GM23338 (cell line): ENCODE measurements around the gene BTBD9. TPM values are rescaled to one million over a fixed set of nuclear protein-coding genes. Genes with fewer than 3 reads are reported as not detected.

Experiments
- ATAC-seq: fragments of 200-7000 bp; cut with Tn5 transposase; 3 replicates; pipeline ENCODE4 v1.9.1; 2020
- DNase-seq: peaks from one replicate; pipeline ENCODE4 v3.0.0-alpha.2; 2015; ENCODE audit warnings: low spot score
- H2AFZ ChIP-seq: fragments of 200-600 bp; sonication (generic); 2 replicates; pipeline ENCODE4 v1.8.0; 2016; ENCODE audit warnings: antibody characterized with exemption, mild to moderate bottlenecking, moderate library complexity
- H3F3A ChIP-seq: fragments of 200-600 bp; sonication (generic); replicated peaks from 2 replicates; pipeline ENCODE4 v1.8.0; 2017; ENCODE audit warnings: antibody characterized with exemption, mixed run types, low read depth
- H3K27ac ChIP-seq: fragments of 200-600 bp; sonication (generic); 2 replicates; pipeline ENCODE4 v1.6.1; 2016; ENCODE audit warnings: low read depth
- H3K27me3 ChIP-seq: fragments of 200-600 bp; sonication (generic); 2 replicates; pipeline ENCODE4 v1.8.0; 2016; ENCODE audit warnings: mild to moderate bottlenecking, mixed run types, moderate library complexity; ENCODE audit not compliant: insufficient read depth
- H3K36me3 ChIP-seq: fragments of 200-600 bp; sonication (generic); 2 replicates; pipeline ENCODE4 v1.8.0; 2016; ENCODE audit warnings: mild to moderate bottlenecking; ENCODE audit not compliant: insufficient read depth
- H3K4me1 ChIP-seq: fragments of 200-600 bp; sonication (generic); 2 replicates; pipeline ENCODE4 v1.8.0; 2016; ENCODE audit warnings: mild to moderate bottlenecking, moderate library complexity; ENCODE audit not compliant: insufficient read depth
- H3K4me2 ChIP-seq: fragments of 200-600 bp; sonication (generic); 2 replicates; pipeline ENCODE4 v1.7.1; 2017; ENCODE audit warnings: mixed run types
- H3K4me3 ChIP-seq: fragments of 200-600 bp; sonication (generic); 2 replicates; pipeline ENCODE4 v1.6.1; 2016; ENCODE audit warnings: mixed run types
- H3K79me2 ChIP-seq: fragments of 200-600 bp; sonication (generic); replicated peaks from 2 replicates; pipeline ENCODE4 v1.8.0; 2017; ENCODE audit warnings: mild to moderate bottlenecking; ENCODE audit not compliant: insufficient read depth
- H3K9me2 ChIP-seq: fragments of 200-600 bp; sonication (generic); 2 replicates; pipeline ENCODE4 v1.8.0; 2017; ENCODE audit not compliant: insufficient read depth
- H4K20me1 ChIP-seq: fragments of 200-600 bp; sonication (generic); replicated peaks from 2 replicates; pipeline ENCODE4 v1.8.0; 2017; ENCODE audit warnings: mild to moderate bottlenecking; ENCODE audit not compliant: insufficient read depth
- H3K27ac Mint-ChIP-seq: 2 replicates; pipeline ENCODE4 v1.8.0; 2020; ENCODE audit warnings: inconsistent platforms, mild to moderate bottlenecking, moderate library complexity, mixed read lengths
- H3K27me3 Mint-ChIP-seq: 3 replicates; pipeline ENCODE4 v1.8.0; 2022; ENCODE audit warnings: low read depth, mild to moderate bottlenecking, moderate library complexity, mixed read lengths, inconsistent platforms; ENCODE audit not compliant: insufficient read depth, poor library complexity
- H3K36me3 Mint-ChIP-seq: 3 replicates; pipeline ENCODE4 v1.8.0; 2021; ENCODE audit warnings: low read depth, mild to moderate bottlenecking, inconsistent platforms, moderate library complexity, mixed read lengths
- H3K4me1 Mint-ChIP-seq: 3 replicates; pipeline ENCODE4 v1.8.0; 2020; ENCODE audit warnings: mild to moderate bottlenecking, inconsistent platforms, mixed read lengths
- H3K4me3 Mint-ChIP-seq: 3 replicates; pipeline ENCODE4 v1.8.0; 2021; ENCODE audit warnings: moderate library complexity, mild to moderate bottlenecking, inconsistent platforms, mixed read lengths
- H3K9me3 Mint-ChIP-seq: 3 replicates; pipeline ENCODE4 v1.8.0; 2020; ENCODE audit warnings: moderate library complexity, mild to moderate bottlenecking, inconsistent platforms, mixed read lengths
- CREB1 ChIP-seq: fragments of 250-450 bp; sonication (Bioruptor Pico); IDR thresholded peaks from 2 replicates; pipeline ENCODE4 v1.5.0; 2020; ENCODE audit warnings: low read depth, mild to moderate bottlenecking, moderate library complexity
- EZH2 ChIP-seq: fragments of 200-600 bp; sonication (generic); IDR thresholded peaks from one replicate; pipeline ENCODE4 v1.8.0; 2017; ENCODE audit warnings: antibody characterized with exemption, mild to moderate bottlenecking, low read depth; ENCODE audit not compliant: unreplicated experiment
- EZH2phosphoT487 ChIP-seq: fragments of 200-600 bp; sonication (generic); IDR thresholded peaks from one replicate; pipeline ENCODE4 v1.8.1; 2018; ENCODE audit warnings: antibody characterized with exemption; ENCODE audit not compliant: unreplicated experiment
- JUNB ChIP-seq: IDR thresholded peaks from one replicate; pipeline ENCODE4 v1.6.1; 2016; ENCODE audit warnings: antibody characterized with exemption; ENCODE audit not compliant: unreplicated experiment
- NANOG ChIP-seq: IDR thresholded peaks from 2 replicates; pipeline ENCODE4 v1.6.1; 2016; ENCODE audit warnings: antibody characterized with exemption, borderline replicate concordance
- POLR2AphosphoS5 ChIP-seq: IDR thresholded peaks from 2 replicates; pipeline ENCODE4 v1.6.1; 2016; ENCODE audit warnings: antibody characterized with exemption, low read depth
- STAT1 ChIP-seq: IDR thresholded peaks from one replicate; pipeline ENCODE4 v1.6.1; 2016; ENCODE audit warnings: antibody characterized with exemption; ENCODE audit not compliant: unreplicated experiment
- ZNF114 ChIP-seq: fragments of 250-450 bp; sonication (Bioruptor Pico); IDR thresholded peaks from 2 replicates; pipeline ENCODE4 v1.5.0; 2020; ENCODE audit warnings: mild to moderate bottlenecking, moderate library complexity
- ZNF331 ChIP-seq: fragments of 250-450 bp; sonication (Bioruptor Pico); IDR thresholded peaks from 2 replicates; pipeline ENCODE4 v1.5.0; 2020; ENCODE audit warnings: low read depth, mild to moderate bottlenecking, moderate library complexity
- polyA plus RNA-seq: library from polyadenylated mRNA; unstranded; fragments of >200 nt; fragmentation: Nextera tagmentation; extraction: Ambion mirVana; gene quantifications from 2 replicates; pipeline ENCODE4 v1.2.1, GENCODE V29; 2016
- total RNA-seq: library from RNA; depleted of rRNA; stranded (reverse); fragments of >200 nt; shearing (Covaris generic); gene quantifications from 2 replicates; pipeline ENCODE4 v1.2.3, GENCODE V29; 2014
- TF ChIP-seq, protein P1 (sequence below), 2 experiments: fragments of 200-600 bp in 1 of 2; sonication (generic) in 1 of 2; conservative IDR thresholded peaks; 2 replicates each; pipeline versions ENCODE4 v1.5.1 to v1.6.1; 2016 to 2017; ENCODE audit warnings: antibody characterized with exemption in 2 of 2, low read depth in 2 of 2, mild to moderate bottlenecking in 2 of 2, moderate library complexity in 1 of 2
- TF ChIP-seq, protein P2 (sequence below): fragments of 250-450 bp; sonication (Bioruptor Pico); IDR thresholded peaks from 2 replicates; pipeline ENCODE4 v1.5.0; 2020; ENCODE audit warnings: mild to moderate bottlenecking, moderate library complexity
- TF ChIP-seq, protein P3 (sequence below): IDR thresholded peaks from 2 replicates; pipeline ENCODE4 v1.6.1; 2016; ENCODE audit warnings: antibody characterized with exemption
- TF ChIP-seq, protein P4 (sequence below): IDR thresholded peaks from one replicate; pipeline ENCODE4 v1.6.1; 2018; ENCODE audit warnings: antibody characterized with exemption; ENCODE audit not compliant: unreplicated experiment

The BTBD9 gene
- total and polyA plus RNA-seq, 2 experiments from 2014 or later = 4.2 to 5.3 TPM

DNA sequence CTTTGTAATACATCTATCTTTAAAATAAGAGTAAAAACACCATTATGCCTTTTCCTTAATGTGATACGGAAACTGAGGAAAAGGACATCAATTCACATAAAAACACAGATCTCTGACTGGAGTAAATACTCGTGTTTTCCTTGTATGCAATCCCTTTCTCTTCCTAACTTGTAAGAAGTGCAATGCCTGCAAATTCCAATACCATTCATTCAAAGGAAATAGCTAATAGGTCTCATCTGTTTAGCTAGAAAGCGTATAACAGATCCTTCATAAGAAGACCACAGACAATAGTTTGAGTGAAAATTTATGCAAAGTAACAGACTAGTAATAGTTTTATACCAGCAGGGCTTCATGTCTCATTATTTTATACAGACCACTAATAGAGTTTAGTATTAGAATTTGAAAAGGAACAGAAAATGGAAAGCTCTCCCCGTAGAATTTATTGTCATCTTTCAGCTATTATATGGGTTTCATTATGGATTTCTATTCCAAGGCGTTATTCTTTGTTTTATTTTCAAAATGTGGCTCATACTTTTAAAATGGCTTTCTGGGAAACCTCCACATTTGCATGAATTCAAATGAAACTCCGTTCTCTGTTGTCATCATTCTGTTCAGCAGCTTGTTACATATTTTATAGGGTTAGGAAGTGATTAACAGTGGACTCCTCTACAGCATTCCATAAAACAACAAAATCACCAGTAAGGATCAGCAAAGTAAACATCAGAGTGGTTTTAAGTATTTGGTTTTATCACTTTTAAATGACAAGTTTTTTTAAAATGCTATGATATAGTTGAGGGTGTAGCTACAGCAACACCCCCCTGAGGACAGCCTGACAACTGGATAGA, 186.7 kb downstream of the BTBD9 start:
- Histone ChIP-seq H3F3A (no peaks in the 10 kb centered on the region), H3K4me2 (no peak overlapping the region), H3K9me2 (no peaks in the 10 kb centered on the region), H4K20me1 (no peaks in the 10 kb centered on the region), H3K79me2 (no peaks in the 10 kb centered on the region), H2AFZ (no peak overlapping the region), H3K4me1 (no peaks in the 10 kb centered on the region), H3K27ac (no peak overlapping the region), H3K4me3 (no peak overlapping the region), H3K36me3 (no peaks in the 10 kb centered on the region), H3K27me3 (no peaks in the 10 kb centered on the region)
- Mint-ChIP-seq H3K27me3 (no peaks in the 10 kb centered on the region), H3K27ac (no peak overlapping the region), H3K4me3 (no peak overlapping the region), H3K9me3 (no peaks in the 10 kb centered on the region), H3K36me3 (no peaks in the 10 kb centered on the region), H3K4me1 (peaks cover 4% of the 10 kb centered on the region; the same call in 1 of the 3 replicates)
- DNase-seq (no peak), ATAC-seq (no peak)
- no peak for TF ChIP-seq NANOG
- no peak for TF ChIP-seq EZH2phosphoT487
- TF ChIP-seq, protein P1, sequence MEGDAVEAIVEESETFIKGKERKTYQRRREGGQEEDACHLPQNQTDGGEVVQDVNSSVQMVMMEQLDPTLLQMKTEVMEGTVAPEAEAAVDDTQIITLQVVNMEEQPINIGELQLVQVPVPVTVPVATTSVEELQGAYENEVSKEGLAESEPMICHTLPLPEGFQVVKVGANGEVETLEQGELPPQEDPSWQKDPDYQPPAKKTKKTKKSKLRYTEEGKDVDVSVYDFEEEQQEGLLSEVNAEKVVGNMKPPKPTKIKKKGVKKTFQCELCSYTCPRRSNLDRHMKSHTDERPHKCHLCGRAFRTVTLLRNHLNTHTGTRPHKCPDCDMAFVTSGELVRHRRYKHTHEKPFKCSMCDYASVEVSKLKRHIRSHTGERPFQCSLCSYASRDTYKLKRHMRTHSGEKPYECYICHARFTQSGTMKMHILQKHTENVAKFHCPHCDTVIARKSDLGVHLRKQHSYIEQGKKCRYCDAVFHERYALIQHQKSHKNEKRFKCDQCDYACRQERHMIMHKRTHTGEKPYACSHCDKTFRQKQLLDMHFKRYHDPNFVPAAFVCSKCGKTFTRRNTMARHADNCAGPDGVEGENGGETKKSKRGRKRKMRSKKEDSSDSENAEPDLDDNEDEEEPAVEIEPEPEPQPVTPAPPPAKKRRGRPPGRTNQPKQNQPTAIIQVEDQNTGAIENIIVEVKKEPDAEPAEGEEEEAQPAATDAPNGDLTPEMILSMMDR (conservative IDR thresholded peaks at IDR 0.05; ENCODE audit: low read depth in 2 of 2) = no peak
- TF ChIP-seq, protein P2, sequence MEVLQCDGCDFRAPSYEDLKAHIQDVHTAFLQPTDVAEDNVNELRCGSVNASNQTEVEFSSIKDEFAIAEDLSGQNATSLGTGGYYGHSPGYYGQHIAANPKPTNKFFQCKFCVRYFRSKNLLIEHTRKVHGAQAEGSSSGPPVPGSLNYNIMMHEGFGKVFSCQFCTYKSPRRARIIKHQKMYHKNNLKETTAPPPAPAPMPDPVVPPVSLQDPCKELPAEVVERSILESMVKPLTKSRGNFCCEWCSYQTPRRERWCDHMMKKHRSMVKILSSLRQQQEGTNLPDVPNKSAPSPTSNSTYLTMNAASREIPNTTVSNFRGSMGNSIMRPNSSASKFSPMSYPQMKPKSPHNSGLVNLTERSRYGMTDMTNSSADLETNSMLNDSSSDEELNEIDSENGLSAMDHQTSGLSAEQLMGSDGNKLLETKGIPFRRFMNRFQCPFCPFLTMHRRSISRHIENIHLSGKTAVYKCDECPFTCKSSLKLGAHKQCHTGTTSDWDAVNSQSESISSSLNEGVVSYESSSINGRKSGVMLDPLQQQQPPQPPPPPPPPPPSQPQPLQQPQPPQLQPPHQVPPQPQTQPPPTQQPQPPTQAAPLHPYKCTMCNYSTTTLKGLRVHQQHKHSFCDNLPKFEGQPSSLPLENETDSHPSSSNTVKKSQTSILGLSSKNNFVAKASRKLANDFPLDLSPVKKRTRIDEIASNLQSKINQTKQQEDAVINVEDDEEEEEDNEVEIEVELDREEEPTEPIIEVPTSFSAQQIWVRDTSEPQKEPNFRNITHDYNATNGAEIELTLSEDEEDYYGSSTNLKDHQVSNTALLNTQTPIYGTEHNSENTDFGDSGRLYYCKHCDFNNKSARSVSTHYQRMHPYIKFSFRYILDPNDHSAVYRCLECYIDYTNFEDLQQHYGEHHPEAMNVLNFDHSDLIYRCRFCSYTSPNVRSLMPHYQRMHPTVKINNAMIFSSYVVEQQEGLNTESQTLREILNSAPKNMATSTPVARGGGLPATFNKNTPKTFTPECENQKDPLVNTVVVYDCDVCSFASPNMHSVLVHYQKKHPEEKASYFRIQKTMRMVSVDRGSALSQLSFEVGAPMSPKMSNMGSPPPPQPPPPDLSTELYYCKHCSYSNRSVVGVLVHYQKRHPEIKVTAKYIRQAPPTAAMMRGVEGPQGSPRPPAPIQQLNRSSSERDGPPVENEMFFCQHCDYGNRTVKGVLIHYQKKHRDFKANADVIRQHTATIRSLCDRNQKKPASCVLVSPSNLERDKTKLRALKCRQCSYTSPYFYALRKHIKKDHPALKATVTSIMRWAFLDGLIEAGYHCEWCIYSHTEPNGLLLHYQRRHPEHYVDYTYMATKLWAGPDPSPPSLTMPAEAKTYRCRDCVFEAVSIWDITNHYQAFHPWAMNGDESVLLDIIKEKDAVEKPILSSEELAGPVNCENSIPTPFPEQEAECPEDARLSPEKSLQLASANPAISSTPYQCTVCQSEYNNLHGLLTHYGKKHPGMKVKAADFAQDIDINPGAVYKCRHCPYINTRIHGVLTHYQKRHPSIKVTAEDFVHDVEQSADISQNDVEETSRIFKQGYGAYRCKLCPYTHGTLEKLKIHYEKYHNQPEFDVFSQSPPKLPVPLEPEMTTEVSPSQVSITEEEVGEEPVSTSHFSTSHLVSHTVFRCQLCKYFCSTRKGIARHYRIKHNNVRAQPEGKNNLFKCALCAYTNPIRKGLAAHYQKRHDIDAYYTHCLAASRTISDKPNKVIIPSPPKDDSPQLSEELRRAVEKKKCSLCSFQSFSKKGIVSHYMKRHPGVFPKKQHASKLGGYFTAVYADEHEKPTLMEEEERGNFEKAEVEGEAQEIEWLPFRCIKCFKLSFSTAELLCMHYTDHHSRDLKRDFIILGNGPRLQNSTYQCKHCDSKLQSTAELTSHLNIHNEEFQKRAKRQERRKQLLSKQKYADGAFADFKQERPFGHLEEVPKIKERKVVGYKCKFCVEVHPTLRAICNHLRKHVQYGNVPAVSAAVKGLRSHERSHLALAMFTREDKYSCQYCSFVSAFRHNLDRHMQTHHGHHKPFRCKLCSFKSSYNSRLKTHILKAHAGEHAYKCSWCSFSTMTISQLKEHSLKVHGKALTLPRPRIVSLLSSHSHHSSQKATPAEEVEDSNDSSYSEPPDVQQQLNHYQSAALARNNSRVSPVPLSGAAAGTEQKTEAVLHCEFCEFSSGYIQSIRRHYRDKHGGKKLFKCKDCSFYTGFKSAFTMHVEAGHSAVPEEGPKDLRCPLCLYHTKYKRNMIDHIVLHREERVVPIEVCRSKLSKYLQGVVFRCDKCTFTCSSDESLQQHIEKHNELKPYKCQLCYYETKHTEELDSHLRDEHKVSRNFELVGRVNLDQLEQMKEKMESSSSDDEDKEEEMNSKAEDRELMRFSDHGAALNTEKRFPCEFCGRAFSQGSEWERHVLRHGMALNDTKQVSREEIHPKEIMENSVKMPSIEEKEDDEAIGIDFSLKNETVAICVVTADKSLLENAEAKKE (CRISPR knock-in tag) = no peak
- TF ChIP-seq ZNF114 (CRISPR knock-in tag) = no peak
- TF ChIP-seq, protein P3, sequence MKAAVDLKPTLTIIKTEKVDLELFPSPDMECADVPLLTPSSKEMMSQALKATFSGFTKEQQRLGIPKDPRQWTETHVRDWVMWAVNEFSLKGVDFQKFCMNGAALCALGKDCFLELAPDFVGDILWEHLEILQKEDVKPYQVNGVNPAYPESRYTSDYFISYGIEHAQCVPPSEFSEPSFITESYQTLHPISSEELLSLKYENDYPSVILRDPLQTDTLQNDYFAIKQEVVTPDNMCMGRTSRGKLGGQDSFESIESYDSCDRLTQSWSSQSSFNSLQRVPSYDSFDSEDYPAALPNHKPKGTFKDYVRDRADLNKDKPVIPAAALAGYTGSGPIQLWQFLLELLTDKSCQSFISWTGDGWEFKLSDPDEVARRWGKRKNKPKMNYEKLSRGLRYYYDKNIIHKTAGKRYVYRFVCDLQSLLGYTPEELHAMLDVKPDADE = no peak
- TF ChIP-seq CREB1 = no peak
- no peak for TF ChIP-seq JUNB
- TF ChIP-seq ZNF331 (CRISPR knock-in tag) = no peak
- no peak for TF ChIP-seq POLR2AphosphoS5
- no peak for TF ChIP-seq EZH2
- no peak for TF ChIP-seq STAT1
- TF ChIP-seq, protein P4, sequence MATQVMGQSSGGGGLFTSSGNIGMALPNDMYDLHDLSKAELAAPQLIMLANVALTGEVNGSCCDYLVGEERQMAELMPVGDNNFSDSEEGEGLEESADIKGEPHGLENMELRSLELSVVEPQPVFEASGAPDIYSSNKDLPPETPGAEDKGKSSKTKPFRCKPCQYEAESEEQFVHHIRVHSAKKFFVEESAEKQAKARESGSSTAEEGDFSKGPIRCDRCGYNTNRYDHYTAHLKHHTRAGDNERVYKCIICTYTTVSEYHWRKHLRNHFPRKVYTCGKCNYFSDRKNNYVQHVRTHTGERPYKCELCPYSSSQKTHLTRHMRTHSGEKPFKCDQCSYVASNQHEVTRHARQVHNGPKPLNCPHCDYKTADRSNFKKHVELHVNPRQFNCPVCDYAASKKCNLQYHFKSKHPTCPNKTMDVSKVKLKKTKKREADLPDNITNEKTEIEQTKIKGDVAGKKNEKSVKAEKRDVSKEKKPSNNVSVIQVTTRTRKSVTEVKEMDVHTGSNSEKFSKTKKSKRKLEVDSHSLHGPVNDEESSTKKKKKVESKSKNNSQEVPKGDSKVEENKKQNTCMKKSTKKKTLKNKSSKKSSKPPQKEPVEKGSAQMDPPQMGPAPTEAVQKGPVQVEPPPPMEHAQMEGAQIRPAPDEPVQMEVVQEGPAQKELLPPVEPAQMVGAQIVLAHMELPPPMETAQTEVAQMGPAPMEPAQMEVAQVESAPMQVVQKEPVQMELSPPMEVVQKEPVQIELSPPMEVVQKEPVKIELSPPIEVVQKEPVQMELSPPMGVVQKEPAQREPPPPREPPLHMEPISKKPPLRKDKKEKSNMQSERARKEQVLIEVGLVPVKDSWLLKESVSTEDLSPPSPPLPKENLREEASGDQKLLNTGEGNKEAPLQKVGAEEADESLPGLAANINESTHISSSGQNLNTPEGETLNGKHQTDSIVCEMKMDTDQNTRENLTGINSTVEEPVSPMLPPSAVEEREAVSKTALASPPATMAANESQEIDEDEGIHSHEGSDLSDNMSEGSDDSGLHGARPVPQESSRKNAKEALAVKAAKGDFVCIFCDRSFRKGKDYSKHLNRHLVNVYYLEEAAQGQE = no peak
